ENCODE measurements around the gene SSBP4.

Gene SSBP4

DNA sequence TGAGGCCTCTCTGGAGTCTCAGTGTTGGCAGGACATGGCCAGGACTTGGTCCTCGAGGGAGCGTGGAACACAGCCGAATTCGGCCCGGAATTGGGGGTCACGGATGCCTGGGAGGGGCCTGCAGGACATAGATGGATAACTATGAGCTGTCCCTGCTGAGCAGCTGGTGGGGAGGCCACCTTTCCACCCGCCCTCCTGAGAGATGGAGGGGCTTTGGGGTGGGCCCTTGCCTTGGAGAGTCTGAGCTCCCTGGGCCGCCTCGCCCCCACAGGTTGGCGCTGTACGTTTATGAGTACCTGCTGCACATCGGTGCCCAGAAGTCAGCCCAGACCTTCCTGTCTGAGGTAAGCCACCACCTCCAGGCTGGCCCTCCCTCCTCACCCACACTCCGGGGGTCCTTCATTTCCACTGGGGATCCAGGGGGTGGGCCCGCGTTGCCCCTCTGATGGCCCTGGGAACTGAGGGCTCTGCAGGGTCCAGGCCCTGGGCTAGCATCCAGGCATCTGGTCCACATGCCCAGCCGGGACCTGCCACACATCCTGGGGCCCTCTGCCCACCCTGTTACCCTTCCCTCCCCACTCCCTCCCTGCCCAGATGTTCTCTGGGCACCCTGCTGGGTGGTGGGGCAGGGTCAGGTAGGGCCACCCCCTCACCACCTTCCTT lies 8.0 kb downstream of the SSBP4 start:
- TF ChIP-seq, protein P1, sequence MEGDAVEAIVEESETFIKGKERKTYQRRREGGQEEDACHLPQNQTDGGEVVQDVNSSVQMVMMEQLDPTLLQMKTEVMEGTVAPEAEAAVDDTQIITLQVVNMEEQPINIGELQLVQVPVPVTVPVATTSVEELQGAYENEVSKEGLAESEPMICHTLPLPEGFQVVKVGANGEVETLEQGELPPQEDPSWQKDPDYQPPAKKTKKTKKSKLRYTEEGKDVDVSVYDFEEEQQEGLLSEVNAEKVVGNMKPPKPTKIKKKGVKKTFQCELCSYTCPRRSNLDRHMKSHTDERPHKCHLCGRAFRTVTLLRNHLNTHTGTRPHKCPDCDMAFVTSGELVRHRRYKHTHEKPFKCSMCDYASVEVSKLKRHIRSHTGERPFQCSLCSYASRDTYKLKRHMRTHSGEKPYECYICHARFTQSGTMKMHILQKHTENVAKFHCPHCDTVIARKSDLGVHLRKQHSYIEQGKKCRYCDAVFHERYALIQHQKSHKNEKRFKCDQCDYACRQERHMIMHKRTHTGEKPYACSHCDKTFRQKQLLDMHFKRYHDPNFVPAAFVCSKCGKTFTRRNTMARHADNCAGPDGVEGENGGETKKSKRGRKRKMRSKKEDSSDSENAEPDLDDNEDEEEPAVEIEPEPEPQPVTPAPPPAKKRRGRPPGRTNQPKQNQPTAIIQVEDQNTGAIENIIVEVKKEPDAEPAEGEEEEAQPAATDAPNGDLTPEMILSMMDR (conservative IDR thresholded peaks at IDR 0.05; ENCODE audit: control insufficient read depth, insufficient read depth, low read depth, low read length): no peak
- H3K4me3 ChIP-seq (ENCODE audit: control insufficient read depth, low read depth, low read length): no peak overlapping the region
- DNase-seq (ENCODE audit: low read depth): no peak

DNA sequence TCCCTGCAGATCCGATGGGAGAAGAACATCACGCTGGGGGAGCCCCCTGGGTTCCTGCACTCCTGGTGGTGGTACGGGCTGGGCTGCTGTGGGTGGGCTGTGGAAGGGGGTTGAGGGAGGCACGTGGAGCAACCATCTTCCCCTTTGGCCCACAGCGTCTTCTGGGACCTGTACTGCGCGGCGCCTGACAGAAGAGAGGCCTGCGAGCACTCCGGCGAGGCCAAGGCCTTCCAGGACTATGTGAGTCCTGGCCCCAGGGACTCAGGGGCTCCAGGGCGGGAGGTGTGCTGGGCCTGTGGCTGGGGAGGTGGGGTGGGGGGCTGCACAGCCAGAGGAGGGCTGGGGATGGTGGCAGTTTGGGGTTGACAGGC lies 8.5 kb downstream of the SSBP4 start:
- DNase-seq (ENCODE audit: low read depth): no peak
- TF ChIP-seq, protein P1 (conservative IDR thresholded peaks at IDR 0.05; ENCODE audit: control insufficient read depth, insufficient read depth, low read depth, low read length): no peak
- H3K4me3 ChIP-seq (ENCODE audit: control insufficient read depth, low read depth, low read length): no peak overlapping the region

DNA sequence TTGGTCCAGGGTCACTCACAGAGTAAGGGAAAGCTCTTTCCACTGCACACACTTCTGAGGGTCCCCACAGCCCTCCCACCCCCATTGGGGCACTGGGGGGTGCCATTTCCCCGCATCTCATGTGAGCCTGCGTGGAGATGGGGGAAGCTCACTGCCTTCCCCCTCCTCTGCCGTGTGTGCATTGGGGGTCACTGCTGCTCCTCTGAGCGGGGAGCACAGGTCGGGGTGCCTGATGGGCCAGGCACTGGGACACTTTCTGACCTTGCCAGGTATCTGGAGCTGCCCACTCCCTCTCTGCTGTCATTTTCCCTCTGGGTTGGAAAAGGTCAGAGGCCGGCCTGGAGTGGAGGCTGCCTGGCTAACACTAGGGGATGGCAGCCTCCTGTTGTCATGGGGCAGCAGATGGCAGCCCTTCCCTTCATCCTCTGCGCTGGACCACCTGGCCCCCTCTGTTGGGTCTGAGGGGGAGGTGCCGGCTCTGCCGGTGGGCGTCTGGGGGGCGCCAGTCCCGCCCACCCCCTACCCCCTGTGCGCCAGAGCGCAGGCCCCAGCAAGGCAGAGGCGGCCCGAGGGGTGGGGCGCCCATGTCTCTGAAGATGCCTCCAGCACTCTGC lies 9.1 kb downstream of the SSBP4 start:
- no peak for DNase-seq (ENCODE audit: low read depth)
- TF ChIP-seq, protein P1 (conservative IDR thresholded peaks at IDR 0.05; ENCODE audit: control insufficient read depth, insufficient read depth, low read depth, low read length): no peak
- H3K4me3 ChIP-seq (ENCODE audit: control insufficient read depth, low read depth, low read length): no peak overlapping the region

DNA sequence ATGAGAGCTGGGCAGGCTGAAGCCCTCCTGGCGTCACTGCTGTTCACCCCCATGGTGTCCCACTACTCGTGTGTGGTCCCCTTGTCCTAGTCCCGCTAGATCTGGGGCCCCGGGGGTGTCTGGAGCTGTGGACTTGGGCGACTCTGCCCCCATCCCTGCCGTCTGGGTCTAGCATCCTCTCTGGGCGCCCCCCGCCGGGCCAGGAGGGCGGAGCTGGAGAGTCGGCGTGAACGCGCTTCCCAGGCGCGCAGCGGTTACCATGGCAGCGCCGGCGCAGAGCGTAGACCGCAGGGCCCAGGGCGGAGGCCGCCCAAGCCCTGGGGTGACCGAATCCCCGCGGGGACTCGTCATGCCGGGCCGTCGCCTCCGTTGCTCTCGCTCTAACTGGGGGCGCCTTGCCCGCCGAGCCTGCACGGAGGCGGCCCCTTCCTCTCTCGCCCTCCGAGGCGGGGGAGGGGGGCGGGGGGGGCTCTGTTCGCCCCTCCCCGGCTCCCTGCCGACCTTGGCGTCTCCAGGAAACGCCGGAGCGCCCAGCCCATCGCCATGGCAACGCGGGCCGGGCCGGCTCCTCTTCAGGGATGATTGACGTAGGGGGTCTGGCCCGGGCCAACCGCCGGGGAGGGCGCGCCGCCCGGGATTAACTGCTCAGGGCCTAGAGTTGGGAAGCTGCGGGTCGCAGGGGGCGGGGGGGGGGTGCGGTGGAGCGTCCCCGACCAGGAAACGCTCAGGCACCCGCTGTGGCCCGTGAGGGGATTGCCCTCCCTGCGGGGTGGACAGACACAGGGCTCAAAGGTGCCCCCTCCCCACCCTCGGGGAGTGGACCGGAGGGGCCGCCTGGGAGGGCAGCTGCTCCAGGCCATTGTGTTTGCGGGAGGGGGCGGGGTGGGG lies 9.8 kb downstream of the SSBP4 start:
- DNase-seq (ENCODE audit: low read depth): peak; percentile 56
- H3K4me3 ChIP-seq (ENCODE audit: control insufficient read depth, low read depth, low read length): no peak overlapping the region
- TF ChIP-seq, protein P1 (conservative IDR thresholded peaks at IDR 0.05; ENCODE audit: control insufficient read depth, insufficient read depth, low read depth, low read length): no peak

DNA sequence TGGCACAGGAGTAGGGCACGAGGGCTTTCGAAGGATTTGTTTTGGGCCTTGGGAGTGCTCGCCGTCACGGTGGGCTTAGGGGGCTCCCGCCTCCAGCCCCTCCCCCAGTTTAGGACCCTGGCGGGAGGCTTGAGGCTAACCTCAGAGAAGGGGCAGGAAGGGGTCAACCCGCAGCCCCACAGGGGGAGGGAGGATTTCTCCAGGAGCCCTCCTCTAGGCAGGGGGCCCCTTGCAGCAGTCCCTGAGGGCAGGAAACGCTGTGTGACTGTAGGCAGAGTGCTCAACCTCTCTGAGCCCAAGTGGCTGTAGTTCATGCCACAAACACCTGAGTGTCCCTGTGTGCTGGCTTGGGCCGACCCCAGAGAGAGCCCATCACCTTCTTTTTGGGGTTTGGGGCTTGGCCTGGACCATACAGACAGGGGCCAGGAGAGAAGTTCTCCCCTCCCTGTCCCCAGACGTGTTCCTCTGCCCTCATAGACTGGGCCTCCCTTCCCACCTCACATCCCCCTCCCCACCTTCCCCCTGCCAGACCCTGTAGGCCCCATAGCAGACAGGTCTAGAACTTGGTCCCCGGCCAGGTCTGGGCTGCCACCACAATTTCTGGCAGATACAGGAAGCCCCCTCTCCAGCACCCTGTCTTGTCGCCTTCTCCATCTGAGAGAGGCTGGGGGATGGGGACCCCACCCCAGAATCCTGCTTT lies 10.7 kb downstream of the SSBP4 start:
- TF ChIP-seq, protein P1 (conservative IDR thresholded peaks at IDR 0.05; ENCODE audit: control insufficient read depth, insufficient read depth, low read depth, low read length): no peak
- H3K4me3 ChIP-seq (ENCODE audit: control insufficient read depth, low read depth, low read length): no peak overlapping the region
- DNase-seq (ENCODE audit: low read depth): no peak

DNA sequence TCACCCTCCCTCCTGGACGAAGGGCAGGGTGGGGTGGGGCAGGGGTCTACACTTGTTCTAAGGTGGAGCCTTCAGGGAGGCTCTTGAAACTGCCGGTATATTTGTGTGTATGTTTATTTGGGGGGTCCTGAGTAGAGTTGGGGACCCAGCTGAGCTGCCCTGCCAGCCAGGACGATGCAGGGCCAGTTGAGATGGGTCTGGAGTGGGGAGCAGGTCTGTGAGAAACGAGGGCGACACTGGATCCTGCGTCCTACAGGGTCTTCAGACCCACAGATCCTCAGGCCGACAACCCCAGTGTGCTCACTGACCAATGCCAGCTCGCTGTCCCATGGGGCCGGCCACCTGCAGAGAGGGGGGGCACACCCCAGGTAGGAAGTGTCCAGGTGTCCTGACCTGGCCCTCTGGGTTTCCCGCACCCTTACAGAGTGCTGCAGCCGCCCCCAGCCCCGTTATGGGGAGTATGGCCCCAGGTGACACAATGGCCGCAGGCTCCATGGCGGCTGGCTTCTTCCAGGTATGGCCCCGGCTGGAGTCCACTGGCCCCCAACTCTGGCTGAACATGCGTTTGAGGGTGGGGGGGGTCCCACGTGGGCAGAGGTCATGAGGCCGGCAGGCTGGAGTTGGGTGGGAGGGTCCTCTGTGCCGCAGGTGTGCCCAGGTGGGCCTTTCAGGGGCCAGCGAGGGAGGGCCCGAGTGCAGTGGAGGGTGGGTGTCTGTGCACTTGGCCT lies 11.4 kb downstream of the SSBP4 start:
- DNase-seq (ENCODE audit: low read depth): no peak
- no peak overlapping the region for H3K4me3 ChIP-seq (ENCODE audit: control insufficient read depth, low read depth, low read length)
- TF ChIP-seq, protein P1 (conservative IDR thresholded peaks at IDR 0.05; ENCODE audit: control insufficient read depth, insufficient read depth, low read depth, low read length): no peak
